GM19452 (cell line): ENCODE measurements around the gene RNF133.

Experiments
- ATAC-seq: cut with Tn5 transposase; IDR thresholded peaks from one replicate; pipeline ENCODE4 v1.9.1; 2021; ENCODE audit not compliant: unreplicated experiment

Gene RNF133, protein sequence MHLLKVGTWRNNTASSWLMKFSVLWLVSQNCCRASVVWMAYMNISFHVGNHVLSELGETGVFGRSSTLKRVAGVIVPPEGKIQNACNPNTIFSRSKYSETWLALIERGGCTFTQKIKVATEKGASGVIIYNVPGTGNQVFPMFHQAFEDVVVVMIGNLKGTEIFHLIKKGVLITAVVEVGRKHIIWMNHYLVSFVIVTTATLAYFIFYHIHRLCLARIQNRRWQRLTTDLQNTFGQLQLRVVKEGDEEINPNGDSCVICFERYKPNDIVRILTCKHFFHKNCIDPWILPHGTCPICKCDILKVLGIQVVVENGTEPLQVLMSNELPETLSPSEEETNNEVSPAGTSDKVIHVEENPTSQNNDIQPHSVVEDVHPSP

DNA sequence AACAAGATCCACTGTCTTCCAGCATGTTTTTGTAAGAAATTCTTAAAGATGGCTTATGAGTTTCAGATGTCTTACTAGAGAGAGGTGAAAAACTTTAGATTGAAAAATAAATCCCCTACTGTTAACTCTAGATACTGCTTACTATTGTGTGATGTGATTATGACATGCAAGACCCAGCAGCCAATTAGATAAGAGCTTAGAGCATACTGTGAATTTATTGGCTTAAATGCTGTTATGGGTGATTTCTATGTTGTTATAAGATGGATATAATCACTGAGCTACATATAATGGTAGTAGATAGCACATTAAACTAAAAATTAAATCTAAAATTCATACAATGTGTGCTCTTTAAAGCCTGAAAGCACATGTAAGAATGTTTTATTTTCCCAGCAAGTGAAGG is at the start of gene RNF133:
Gene RNF133 (minus strand): TSS at position 101 of the 400 bp plus-strand sequence. CDS start 199 bp downstream, outside the sequence.
- ATAC-seq = no peak

DNA sequence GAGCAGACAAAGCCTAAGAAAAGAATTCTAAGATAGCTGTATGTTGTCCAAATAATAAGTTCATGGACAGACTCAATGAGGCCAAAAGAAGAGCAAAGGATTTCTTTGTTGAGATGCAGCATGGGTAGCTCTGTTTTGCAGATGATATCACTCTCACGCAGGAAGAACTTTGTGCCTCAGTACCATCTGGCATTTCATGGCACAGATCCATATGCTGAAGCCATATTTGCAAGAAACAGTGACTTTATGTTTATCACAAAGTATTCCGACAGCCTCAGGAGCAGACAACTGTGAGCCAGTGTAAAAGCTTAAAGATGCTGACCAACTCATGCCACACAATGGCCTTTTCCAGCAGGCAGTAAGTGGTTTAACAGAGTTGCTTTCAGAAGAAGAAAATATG is 49.3 kb upstream of the RNF133 start:
- ATAC-seq = no peak

DNA sequence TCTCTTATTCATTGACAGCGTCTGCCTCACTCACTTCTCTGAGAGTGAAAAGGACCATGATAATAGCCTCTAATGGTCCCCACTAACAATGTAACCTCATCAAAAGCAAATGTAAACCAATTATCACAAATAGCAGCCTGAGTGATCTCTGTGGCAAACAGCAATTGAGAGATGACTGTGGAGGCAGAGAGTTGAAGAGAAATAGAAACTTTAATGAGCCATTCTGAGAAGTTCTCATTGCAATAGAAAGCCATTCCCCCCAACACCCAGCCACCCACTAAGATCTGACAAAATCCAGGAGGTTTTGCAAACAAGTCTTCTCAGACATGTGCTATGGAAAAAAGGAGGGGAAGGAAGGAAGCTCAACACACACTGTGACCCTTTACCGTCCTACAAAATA is 48.0 kb upstream of the RNF133 start:
- no peak for ATAC-seq

DNA sequence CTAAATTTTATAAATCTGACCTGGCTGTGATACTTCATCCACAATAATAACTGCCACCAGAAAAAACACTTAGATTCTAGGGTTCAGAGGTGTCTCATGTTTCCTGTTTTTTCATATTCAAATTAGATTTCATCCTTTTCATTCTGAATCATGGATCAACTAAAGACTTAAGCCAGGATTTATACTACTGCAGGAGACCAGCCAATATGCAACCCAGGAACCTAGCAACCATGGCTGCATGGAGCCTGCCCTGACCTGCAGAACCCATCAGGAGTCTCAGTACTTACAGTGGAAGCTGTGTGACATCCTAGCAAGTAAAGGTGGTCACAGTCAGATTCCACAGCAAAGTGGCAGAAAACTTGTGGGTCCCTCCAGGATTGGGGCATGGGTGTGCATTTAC is 44.3 kb upstream of the RNF133 start:
- no peak for ATAC-seq

DNA sequence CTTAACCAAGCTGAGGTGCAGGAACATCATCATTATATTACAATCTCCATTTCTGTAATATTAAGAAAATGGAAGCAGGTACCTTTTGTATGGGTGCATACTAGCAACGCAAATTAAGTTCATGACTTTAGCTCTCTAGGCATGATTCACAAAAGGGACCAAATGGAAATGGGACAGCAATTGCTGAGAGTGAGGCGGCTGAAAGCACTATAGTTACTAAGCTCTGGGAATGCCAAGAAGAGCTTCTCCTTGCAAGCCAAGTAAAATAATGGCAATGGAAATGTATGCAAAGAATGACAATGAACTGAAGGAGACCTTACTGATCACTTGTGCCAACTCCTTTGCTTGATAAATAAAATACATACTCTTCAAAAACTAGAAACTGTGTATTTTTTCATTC is 40.0 kb upstream of the RNF133 start:
- no peak for ATAC-seq

DNA sequence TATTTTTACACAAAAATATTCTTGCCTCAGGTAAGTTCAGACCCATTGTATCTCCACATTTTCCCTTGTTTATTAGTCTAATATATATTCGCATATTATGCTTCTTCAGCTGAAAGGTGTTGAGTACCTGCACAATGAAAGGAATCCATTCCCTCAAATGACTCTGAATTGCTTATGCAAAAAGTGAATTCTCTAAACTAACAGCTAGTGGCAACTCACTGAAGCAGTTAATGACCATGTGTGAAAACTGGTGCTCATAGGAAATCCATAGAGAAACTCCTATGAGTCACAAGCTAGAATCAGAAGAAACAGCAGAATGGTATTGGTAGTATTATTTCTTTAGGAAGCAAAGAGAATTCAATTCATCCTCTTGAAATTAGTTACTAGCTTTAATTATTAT is 37.3 kb upstream of the RNF133 start:
- ATAC-seq = no peak

DNA sequence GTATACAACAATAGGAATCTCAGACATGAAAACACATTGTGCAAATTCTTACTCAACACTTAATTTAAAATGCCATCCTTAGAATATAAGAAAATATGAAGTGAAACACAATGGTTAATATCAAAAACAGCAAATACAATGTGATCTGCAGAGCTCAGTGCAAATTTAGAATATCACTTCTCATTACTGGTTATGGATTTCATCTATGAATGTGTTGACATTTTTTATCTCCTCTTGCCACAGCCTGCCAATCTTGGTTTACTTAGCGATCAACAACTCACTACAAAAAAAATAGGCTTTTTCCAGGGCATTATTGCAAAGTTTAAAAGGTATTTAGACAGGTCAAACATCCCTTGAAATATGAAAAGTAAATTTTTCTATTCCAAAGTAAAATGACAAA is 28.8 kb upstream of the RNF133 start:
- ATAC-seq = no peak

DNA sequence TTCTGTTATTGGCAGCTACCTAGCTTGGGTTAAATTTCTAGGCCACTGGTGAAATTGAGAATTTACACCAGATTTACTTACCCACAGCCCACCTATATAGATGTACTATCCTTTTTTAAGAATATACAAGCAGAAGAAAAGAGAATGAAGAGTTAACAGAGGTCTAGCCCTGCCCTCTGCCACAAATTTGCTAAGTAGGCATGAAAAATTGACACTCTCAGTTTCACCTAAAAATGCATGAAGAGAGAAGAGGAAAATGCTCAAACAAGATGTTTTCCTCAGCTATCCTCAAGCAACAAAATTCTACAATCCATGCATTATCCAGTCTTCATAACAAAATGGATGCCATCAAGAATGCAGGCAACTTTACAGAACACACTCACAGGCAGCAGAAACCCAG is 28.4 kb upstream of the RNF133 start:
- no peak for ATAC-seq

DNA sequence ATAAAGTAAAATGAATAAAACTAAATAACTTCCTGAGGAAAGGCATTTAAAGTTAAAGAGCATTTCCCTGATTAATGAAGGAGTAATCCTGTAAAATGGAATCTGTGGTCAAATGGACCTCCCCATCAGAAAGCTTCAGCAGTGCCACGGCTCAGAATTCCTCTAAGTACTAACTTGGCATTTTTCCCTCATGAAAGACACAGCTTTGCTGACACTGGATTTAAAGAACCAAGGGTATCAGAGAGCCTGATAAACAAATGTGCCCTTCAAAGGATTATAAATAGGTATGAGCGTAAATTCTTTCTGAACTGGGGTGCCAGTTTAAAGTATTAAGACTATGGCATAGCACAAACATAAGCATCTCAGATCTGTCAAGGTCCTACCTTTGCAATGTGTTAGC is 28.0 kb upstream of the RNF133 start:
- no peak for ATAC-seq

DNA sequence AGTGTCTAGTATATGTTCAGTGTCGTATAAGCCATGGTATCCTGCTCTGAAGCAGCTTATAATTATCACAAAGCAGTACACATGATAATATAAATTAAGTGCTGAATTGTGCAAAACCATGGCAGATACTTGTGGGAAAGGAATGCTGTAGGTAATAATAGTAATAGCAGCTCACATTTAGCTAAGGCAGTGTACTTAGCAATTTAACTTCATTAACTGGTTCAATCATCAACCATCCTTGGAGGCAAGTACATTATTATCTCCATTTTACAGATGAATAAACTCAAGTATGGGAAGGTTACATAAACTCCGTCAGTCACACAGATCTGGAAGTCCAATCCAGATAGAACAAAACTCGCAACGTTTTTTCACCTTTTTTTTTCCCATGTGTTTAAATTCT is 25.4 kb upstream of the RNF133 start:
- no peak for ATAC-seq

DNA sequence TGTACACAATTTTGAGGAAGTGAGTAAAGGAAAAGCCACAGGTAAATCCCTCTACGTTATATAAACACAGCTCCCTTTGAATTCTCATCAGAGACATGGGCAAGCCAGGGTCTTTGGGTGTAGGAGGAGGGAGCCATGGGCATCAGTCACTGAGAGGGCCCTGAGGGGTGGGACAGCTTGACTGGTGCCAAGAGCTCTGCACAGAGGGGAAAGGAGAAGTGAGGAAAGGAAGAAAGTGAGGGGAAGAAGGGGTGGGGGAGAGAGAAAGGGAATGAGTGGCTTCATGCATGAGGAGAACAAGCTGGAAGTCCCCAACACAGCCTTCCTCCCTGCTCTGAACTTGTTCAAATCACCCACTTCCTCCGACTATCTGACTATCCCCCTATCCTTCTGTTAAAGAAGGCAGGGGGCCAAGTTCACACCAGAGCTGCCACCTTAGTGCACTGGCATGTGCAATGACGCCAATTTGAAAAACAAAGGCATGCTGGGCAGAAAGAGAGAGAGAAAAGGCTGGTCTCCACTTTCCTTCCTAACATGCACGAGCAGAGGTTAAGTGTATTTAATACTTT is 20.2 kb upstream of the RNF133 start:
- ATAC-seq = no peak

DNA sequence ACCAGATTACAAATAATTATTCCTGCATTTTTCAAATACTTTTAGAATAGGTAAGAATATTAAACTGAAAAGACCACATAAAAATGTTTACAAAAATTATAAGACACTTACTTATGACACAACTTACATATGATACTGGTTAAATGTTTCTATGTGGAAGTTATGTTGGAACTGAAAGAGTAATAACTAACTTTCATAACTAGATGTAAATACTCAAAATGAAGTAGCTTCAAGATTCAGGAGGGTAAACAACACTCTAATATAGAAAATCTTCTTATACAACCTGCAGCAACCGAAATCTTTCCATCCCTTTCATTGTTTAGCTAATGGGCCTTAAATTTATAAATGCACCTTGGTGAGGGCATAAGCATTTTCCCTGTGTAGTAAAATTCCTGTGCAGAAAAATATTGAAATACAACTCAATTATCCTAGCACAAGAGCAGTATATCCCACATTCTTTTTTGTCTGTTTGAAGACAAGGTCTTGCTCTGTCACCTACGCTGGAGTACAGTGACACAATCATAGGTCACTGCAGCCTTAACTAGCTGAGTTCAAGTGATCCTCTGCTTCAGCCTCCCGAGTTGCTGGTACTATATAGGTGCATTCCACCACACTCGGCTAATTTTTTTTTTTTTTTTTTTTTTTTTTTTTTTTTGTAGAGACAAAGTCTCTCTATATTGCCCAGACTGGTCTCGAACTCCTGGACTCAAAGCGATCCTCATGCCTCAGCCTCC is 18.6 kb upstream of the RNF133 start:
- no peak for ATAC-seq

DNA sequence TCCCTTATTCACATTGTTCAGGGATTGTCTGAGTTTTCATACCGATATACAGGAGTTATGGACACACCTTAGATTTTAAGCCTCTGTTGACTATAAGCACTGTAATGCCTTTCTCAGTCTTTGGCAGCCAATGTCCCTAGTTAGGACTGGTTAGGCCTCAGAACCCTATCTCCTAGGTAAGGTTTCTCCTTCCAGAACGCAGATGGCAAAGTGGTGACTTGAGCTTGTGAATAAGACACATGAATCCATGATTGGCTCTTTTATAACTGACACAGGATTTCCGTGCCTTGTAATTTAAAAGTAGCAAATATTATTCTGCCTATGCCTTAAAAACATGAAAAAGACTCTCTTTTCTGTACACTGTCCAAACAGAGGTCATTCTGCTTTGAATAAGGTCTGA is 16.3 kb upstream of the RNF133 start:
- ATAC-seq = no peak

DNA sequence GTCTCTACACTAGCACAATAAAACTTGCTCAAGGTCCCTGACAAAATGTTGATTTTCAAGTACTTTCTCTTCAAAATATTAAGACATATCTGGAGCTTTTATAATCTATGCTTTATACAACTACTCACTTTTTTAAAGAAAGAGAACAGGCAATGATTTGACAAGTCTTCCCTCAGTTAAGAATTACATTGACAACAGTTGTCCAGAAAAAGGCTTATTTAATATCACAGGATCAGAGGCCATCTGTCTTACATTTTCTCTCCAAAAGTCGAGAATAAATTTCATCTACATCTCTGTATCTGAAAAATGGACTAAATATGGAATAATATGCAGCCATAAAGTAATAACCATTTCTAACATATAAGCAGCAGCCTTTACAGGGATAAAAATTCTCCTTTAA is 12.0 kb upstream of the RNF133 start:
- no peak for ATAC-seq

DNA sequence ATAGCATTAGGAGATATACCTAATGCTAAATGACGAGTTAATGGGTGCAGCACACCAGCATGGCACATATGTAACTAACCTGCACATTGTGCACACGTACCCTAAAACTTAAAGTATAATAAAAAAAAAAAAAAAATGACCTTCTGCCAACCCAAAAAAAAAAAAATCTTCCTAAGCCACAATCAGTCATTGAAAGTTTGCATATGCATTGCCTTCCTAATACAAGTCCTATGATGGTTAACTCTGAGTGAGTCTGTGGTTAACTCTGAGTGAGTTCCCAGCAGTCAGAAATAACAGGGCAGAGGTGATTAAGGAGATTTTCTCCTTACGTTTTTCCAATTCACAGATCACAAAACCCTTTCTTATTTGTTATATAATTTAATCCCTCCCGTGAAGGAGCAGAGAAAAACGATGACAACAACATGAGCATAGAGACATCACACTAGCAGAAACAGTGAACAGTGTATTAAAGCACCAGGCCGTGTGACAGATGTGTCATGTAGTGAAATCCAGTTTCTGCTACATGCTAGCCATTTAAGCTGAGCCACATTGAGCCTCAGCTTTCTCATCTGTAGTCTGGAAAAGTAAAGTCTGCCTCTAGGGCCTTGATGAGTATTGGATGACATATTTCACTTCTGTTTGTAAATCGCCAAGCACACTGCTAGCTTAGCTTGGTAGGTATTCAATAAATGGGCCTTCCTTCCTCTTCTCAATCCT is 11.2 kb upstream of the RNF133 start:
- no peak for ATAC-seq

DNA sequence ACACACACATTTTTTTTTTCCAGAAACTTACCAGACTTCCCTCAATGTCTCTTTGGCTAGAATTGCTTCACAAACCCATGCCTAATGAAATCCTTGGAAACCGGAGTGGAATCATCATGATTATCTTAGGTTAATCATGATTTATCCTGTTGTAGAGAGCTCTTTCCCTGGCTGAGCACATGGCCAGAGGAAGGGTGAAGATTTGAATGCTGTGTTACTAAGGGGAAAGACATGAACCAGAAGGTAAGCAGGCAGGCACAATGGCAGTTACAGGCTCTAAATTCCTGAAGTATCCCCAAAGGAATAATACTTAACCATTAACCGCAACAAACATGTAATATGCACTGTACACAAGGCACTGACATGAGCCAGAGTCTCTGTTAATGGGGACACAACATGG is 7.9 kb upstream of the RNF133 start:
- ATAC-seq = no peak

DNA sequence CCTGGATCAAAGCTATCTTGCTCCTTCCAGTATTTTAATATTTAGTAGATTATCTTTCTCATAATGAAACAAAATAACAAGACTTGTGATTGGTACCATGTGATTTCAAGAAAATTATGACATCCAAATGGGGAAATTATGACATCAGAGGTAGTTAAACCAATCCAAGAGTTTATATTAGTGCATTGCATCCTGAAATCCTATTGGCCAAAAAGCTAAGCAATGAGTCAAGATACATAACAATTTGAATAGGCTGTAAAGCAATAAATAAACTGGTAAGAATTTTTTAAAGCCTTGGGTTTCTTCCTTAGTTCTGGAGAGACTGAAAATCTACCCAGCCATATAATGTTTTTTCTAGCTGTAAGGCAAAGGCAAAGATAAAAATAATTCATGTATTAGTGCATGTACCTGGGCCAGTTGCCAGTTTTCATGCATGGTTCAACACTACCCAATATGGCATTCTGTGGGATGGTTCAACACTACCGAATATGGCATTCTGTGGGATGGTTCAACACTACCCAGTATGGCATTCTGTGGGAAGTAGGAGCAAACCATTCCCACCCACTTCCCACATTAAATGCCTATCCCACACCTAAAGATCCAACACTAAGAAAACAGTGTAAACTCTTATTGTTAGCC is 4.1 kb upstream of the RNF133 start, which contains the start of gene RNF148:
Gene RNF148 (minus strand): TSS at position 51 of the 639 bp plus-strand sequence. CDS start 172 bp downstream, outside the sequence.
- no peak for ATAC-seq

DNA sequence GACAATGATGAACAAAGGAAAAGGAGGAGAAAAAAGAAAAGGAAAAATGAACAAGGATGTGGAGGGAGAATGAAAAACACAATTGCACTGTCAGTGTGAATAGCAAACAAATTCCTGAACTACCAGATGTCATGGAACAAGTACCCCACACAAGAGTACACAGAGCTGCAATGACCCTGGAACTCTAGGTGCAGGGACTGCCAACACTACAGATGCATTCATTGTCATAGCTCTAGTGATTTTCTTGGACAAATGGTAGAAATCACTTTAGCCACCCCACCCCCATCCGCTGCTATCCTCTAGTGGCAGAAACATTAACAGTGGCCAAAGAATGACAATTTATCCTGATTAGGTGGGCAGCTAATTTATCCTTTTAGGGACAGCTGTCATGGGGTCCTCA is 3.1 kb downstream of the RNF133 start:
- ATAC-seq = no peak

DNA sequence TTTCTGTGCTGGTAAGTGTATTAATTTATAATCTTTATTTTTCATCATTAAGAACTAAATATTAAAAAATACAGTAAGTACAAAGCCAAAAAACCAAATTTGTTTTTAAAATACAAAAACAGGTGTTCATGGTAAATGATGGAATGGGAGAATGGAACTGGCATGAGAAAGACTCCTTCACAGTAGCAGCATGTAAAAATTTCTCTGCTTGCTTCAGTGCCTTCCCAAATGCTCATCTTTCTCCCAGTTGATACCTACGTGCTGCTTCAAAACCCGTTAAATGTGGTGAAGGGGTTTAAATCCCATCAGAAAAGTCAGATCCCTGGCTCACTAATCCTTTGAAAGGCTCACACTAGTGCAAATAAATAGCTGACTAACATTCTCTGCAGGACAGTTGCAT is 4.2 kb downstream of the RNF133 start:
- no peak for ATAC-seq

DNA sequence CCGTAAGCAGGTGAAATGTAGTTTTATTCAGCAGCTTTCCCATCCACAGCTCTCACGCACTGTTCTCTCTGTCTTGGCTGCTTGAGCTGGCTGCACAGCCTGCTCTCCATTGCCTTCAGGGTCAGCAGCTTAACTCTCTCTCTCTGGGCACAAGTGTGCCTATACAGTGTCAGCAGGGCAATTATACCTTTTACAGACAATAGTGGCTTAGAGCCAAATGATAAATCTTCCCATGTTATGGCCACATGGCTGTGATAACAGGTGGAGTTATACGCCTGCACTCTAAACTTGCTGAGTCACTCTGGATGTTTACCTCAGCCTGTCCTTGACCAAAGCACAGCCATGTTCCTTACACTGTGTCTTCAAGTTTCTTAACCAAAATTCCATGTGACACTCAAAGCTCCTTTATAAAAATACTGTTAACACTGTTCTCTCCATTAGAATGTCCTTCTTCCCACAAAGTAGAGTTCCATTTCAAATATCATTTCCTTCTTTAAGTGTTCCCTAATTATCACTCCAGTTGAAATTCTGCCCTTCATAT is 6.1 kb downstream of the RNF133 start:
- no peak for ATAC-seq
